GM06990 (cell line): Measurements from ENCODE around the gene ZNF282.
A peak's percentile ranks its signal among the peaks of the same experiment; 100 is the strongest.

Experiments
- DNase-seq: peaks from one replicate; pipeline ENCODE4 v3.0.0-alpha.2; 2011; ENCODE audit not compliant: insufficient read length; ENCODE audit errors: extremely low read depth
- H3K27me3 ChIP-seq: replicated peaks from 2 replicates; pipeline ENCODE4 v1.6.0; 2011; ENCODE audit warnings: low read length; ENCODE audit not compliant: control insufficient read depth, insufficient read depth
- H3K36me3 ChIP-seq: 2 replicates; pipeline ENCODE4 v1.5.1; 2011; ENCODE audit warnings: low read length; ENCODE audit not compliant: control insufficient read depth, insufficient read depth
- H3K4me3 ChIP-seq: replicated peaks from 2 replicates; pipeline ENCODE4 v1.5.1; 2011; ENCODE audit warnings: low read depth, mild to moderate bottlenecking, control low read depth, low read length
- TF ChIP-seq, protein P1 (sequence below): IDR thresholded peaks from 2 replicates; pipeline ENCODE4 v1.5.1; 2011; ENCODE audit warnings: low read length, control low read depth, mild to moderate bottlenecking, inconsistent platforms; ENCODE audit not compliant: insufficient read depth, poor library complexity, severe bottlenecking

The ZNF282 gene

GRCh38 chr7:149202831-149203231, 7.5 kb downstream of the ZNF282 start:
- DNase-seq: no peak
- Histone ChIP-seq H3K27me3 (no peaks in the 10 kb centered on the region), H3K36me3 (peaks cover 40% of the 10 kb centered on the region), H3K4me3 (no peak overlapping the region)
- TF ChIP-seq, protein P1, sequence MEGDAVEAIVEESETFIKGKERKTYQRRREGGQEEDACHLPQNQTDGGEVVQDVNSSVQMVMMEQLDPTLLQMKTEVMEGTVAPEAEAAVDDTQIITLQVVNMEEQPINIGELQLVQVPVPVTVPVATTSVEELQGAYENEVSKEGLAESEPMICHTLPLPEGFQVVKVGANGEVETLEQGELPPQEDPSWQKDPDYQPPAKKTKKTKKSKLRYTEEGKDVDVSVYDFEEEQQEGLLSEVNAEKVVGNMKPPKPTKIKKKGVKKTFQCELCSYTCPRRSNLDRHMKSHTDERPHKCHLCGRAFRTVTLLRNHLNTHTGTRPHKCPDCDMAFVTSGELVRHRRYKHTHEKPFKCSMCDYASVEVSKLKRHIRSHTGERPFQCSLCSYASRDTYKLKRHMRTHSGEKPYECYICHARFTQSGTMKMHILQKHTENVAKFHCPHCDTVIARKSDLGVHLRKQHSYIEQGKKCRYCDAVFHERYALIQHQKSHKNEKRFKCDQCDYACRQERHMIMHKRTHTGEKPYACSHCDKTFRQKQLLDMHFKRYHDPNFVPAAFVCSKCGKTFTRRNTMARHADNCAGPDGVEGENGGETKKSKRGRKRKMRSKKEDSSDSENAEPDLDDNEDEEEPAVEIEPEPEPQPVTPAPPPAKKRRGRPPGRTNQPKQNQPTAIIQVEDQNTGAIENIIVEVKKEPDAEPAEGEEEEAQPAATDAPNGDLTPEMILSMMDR: no peak

GRCh38 chr7:149205690-149206381, 10.5 kb downstream of the ZNF282 start:
- Histone ChIP-seq H3K36me3 (peaks cover 39% of the 10 kb centered on the region), H3K4me3 (no peak overlapping the region), H3K27me3 (no peaks in the 10 kb centered on the region)
- TF ChIP-seq, protein P1: no peak
- DNase-seq: no peak

DNA sequence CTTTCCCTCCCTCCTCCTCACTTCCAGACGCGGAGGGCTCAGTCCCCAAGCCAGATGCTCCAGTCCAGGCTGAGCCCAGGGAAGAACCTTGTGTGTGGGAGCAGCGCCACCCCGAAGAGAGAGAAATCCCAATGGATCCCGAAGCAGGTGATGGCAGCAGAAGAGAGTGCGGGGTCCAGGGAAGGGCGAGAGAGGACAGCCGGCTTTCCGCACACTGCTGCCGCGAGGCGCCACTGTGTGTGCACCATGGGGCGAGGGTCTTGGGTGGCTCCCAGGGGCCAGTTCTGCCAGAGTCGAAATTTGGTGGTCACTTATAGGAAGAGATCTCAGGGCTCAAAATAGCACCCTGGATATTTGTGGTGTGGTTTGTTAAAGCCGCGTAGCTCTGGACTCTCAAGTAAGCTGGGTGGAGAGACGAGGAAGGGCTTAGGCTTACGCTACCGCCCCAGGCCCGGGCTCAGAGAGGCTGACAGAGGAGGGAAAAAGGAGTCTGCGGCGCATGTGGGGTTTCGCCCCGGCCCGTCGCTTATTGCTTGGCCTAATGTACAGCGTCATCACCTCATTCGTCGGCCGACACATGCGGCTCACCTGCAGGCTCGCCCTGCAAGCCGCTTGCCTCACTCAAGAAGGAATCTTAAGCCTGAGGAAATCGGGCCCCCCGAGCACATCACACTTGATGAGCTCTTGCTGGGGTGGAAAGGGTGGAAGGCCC, 12.1 kb downstream of the ZNF282 start:
- H3K27me3 ChIP-seq: no peaks in the 10 kb centered on the region
- TF ChIP-seq, protein P1: no peak
- H3K36me3 ChIP-seq: peaks cover 39% of the 10 kb centered on the region
- H3K4me3 ChIP-seq: no peak overlapping the region
- no peak for DNase-seq

GRCh38 chr7:149209518-149210269, 14.3 kb downstream of the ZNF282 start:
- Histone ChIP-seq H3K27me3 (no peaks in the 10 kb centered on the region), H3K36me3 (peaks cover 38% of the 10 kb centered on the region), H3K4me3 (no peak overlapping the region)
- DNase-seq: no peak
- TF ChIP-seq, protein P1: peak; percentile 78

DNA sequence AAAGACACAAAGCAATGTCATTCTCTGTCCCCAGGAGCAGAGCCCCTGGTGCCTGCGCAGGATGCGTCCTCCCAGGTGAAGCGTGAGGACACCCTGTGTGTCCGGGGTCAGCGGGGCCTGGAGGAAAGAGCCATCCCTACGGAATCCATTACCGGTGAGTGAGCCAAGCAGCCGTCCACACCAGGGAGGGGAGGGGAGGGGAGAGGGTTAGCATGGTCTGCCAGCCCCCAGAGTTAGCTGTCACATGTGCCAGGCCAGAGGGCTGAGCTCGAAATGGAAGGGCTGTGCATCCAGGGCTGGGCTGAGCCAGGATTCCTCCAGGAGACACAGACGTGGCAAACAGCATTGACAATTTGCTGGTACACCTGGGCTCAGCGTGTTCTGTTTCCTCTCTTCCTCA, 15.2 kb downstream of the ZNF282 start:
- no peaks in the 10 kb centered on the region for H3K27me3 ChIP-seq
- TF ChIP-seq, protein P1: no peak
- no peak for DNase-seq
- H3K4me3 ChIP-seq: no peak overlapping the region
- peaks cover 41% of the 10 kb centered on the region for H3K36me3 ChIP-seq
